Upper lobe of right lung (tissue), 1 donor: ENCODE results near the gene UBASH3B. TPM values are rescaled to one million over a fixed set of nuclear protein-coding genes. Genes with fewer than 3 reads are reported as not detected.
"Not testable (repeated sequence)": the region's sequence is repeated elsewhere in the genome, so short reads cannot be mapped to it uniquely, and the experiment has no call there.

Experiments used
- ATAC-seq: fragments of 200-7000 bp; cut with Tn5 transposase; one replicate; pipeline ENCODE4 v1.9.1; 2020; ENCODE audit warnings: mild to moderate bottlenecking, moderate library complexity
- DNase-seq: peaks from one replicate; pipeline ENCODE4 v3.0.0-alpha.2; 2020
- H3K27ac ChIP-seq: fragments of 200-600 bp; one replicate; pipeline ENCODE4 v1.8.0; 2022
- H3K27me3 ChIP-seq: fragments of 200-600 bp; one replicate; pipeline ENCODE4 v1.8.0; 2022; ENCODE audit warnings: mild to moderate bottlenecking
- H3K36me3 ChIP-seq: fragments of 200-600 bp; one replicate; pipeline ENCODE4 v1.8.0; 2022
- H3K4me1 ChIP-seq: fragments of 200-600 bp; one replicate; pipeline ENCODE4 v1.8.0; 2022
- H3K4me3 ChIP-seq: fragments of 200-600 bp; one replicate; pipeline ENCODE4 v1.8.0; 2022; ENCODE audit warnings: mild to moderate bottlenecking
- H3K9me3 ChIP-seq: fragments of 200-600 bp; one replicate; pipeline ENCODE4 v1.8.0; 2022
- intact Hi-C: fragments of 100-400 bp; cut with DNase I; formaldehyde crosslinking; loops from one replicate; pipeline ENCODE4 v1.11.0; 2022
- long read RNA-seq: library from polyadenylated mRNA; unstranded; transcript quantifications from one replicate; pipeline ENCODE4 v2.0.0, GENCODE V29; 2021
- total RNA-seq: library from RNA; stranded (reverse); fragmentation: NEBNext Ultra II Directional; extraction: Animal tissue kit (Norgen Biotek cat#: 25700); gene quantifications from one replicate; pipeline ENCODE4 v1.2.1, GENCODE V29; 2021
- TF ChIP-seq, protein P1 (sequence below): fragments of 200-600 bp; IDR thresholded peaks from one replicate; pipeline ENCODE4 v1.8.0; 2022; ENCODE audit warnings: antibody characterized with exemption
- donor health status: DM: no; HTN: yes; CAD: no; lungs with severe emphysema.

The UBASH3B gene, protein sequence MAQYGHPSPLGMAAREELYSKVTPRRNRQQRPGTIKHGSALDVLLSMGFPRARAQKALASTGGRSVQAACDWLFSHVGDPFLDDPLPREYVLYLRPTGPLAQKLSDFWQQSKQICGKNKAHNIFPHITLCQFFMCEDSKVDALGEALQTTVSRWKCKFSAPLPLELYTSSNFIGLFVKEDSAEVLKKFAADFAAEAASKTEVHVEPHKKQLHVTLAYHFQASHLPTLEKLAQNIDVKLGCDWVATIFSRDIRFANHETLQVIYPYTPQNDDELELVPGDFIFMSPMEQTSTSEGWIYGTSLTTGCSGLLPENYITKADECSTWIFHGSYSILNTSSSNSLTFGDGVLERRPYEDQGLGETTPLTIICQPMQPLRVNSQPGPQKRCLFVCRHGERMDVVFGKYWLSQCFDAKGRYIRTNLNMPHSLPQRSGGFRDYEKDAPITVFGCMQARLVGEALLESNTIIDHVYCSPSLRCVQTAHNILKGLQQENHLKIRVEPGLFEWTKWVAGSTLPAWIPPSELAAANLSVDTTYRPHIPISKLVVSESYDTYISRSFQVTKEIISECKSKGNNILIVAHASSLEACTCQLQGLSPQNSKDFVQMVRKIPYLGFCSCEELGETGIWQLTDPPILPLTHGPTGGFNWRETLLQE
- 42.2 TPM for total RNA-seq
- long read RNA-seq, full-length matches to known transcripts, result 4 of 49 reads
- long read RNA-seq, partial matches to known transcripts, result 36 of 49 reads
- long read RNA-seq, other reads (novel, unspliced or antisense), result 9 of 49 reads

DNA sequence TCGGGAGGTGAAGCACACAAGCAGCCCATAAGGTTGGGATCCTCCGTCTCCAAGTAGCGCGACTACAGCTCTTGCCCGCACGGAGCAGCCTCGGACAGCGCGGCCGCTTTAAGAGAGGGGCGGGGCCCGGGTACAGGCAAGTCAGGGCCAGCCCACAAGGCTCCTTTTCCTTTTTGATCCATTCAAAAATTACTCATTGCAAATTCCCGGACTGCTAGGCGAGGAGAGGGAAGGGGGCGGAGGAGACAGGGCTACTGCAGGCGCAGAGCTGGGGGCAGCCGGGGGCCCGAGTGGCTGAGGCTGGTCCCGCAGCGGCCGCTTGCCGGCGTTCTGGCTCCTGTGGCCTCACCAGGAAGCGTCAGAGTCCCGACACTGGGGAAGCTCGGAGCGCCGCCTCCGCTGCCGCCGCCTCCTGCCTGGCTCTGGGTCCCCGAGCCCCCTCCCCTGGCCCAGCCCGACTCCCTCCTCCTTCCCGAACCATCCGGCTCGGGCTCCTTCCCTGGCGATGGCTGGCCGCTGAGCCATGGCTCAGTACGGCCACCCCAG lies at the start of gene UBASH3B:
Gene UBASH3B, plus strand, starts transcription at position 196 of the 546 bp plus-strand sequence. Its CDS starts 328 bp downstream, at position 524.
- Histone ChIP-seq H3K4me1 (peaks cover 16% of the 10 kb centered on the region), H3K4me3 (peak within 1 kb of the TSS; percentile 91), H3K9me3 (no peaks in the 10 kb centered on the region), H3K27me3 (peaks cover 6% of the 10 kb centered on the region), H3K36me3 (no peaks in the 10 kb centered on the region), H3K27ac (peak within 1 kb of the TSS; percentile 85)
- ATAC-seq (peak; percentile 85), DNase-seq (peak; percentile 89)
- intact Hi-C loops, result no loop called here
- TF ChIP-seq, protein P1, sequence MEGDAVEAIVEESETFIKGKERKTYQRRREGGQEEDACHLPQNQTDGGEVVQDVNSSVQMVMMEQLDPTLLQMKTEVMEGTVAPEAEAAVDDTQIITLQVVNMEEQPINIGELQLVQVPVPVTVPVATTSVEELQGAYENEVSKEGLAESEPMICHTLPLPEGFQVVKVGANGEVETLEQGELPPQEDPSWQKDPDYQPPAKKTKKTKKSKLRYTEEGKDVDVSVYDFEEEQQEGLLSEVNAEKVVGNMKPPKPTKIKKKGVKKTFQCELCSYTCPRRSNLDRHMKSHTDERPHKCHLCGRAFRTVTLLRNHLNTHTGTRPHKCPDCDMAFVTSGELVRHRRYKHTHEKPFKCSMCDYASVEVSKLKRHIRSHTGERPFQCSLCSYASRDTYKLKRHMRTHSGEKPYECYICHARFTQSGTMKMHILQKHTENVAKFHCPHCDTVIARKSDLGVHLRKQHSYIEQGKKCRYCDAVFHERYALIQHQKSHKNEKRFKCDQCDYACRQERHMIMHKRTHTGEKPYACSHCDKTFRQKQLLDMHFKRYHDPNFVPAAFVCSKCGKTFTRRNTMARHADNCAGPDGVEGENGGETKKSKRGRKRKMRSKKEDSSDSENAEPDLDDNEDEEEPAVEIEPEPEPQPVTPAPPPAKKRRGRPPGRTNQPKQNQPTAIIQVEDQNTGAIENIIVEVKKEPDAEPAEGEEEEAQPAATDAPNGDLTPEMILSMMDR, result peak; percentile 14

DNA sequence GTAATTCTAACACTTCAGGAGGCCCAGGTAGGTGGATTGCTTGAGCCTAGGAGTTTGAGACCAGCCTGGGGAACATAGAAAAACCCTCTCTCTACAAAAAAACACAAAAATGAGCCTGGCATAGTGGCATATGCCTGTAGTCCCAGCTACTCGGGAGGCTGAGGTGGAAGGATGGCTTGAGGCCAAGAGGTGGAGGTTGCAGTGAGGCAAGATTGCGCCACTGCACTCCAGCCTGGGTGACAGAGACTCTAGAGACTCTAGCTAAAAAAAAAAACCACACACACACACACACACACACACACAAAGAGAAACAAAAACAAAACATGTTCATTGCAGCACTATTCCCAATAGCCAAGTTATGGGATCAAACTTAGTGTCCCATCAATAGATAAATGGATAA lies 48.4 kb upstream of the UBASH3B start:
- H3K27me3 ChIP-seq, ATAC-seq, H3K4me3 ChIP-seq, H3K36me3 ChIP-seq, H3K9me3 ChIP-seq, H3K27ac ChIP-seq, H3K4me1 ChIP-seq, intact Hi-C loops, DNase-seq: not testable (repeated sequence)

DNA sequence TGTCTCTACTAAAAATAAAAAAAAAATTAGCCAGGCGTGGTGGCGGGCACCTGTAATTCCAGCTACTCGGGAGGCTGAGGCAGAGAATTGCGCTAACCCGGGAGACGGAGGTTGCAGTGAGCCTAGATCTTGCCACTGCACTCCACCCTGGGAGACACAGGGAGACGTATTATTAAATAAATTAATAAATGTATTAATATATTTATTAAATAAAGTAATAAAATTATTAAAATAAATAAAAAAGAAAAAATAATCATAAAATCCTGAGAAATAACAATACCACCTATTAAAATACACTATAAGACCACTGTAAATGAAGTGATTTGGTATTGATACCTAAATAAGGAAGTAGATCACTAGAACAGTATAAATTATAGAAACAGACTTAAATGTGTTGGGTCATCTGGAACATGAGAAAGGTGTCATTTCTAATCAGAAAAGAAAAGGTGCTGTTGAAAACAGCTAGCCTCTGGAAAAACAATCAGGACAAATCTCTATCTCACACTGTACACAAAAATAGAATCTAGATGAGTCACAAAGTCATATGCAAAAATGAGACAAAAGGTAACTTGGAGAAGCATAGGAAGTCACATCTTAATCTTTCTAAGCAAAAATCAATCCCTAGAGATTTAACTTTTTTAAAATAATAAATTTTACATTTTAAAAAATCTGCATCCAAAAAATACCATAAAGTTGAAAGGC lies 43.2 kb upstream of the UBASH3B start:
- no peak overlapping the region for H3K27ac ChIP-seq
- intact Hi-C loops, result no loop called here
- no peak overlapping the region for H3K4me3 ChIP-seq
- H3K36me3 ChIP-seq, result no peaks in the 10 kb centered on the region
- TF ChIP-seq, protein P1, result no peak
- DNase-seq, result no peak
- no peak for ATAC-seq
- no peaks in the 10 kb centered on the region for H3K27me3 ChIP-seq
- H3K9me3 ChIP-seq, result no peaks in the 10 kb centered on the region
- no peaks in the 10 kb centered on the region for H3K4me1 ChIP-seq

DNA sequence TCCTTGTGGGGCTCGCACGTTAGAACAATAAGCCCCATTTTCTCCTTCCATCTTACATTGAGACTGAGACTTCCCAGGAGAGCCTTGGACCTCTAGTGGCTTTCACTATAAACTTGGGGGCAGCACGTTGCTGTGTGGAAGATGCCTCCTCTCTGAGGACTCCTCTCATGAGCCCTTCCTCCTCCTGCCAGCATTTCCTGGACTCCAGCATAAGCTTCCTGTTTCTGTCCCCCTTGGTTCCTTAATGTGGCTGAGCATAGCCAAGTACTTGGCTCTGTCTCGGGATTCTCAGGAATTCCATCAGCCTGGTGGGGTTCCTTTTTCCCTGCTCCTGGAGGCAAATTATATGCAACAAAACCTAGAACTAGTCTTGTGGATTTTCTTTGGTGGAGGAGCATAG lies 38.8 kb upstream of the UBASH3B start:
- Histone ChIP-seq H3K27me3 (no peaks in the 10 kb centered on the region), H3K36me3 (no peaks in the 10 kb centered on the region), H3K4me3 (no peak overlapping the region), H3K9me3 (no peaks in the 10 kb centered on the region), H3K4me1 (no peaks in the 10 kb centered on the region), H3K27ac (no peak overlapping the region)
- DNase-seq (no peak), ATAC-seq (peak; percentile 62)
- intact Hi-C loops, result no loop called here
- TF ChIP-seq, protein P1, result no peak

DNA sequence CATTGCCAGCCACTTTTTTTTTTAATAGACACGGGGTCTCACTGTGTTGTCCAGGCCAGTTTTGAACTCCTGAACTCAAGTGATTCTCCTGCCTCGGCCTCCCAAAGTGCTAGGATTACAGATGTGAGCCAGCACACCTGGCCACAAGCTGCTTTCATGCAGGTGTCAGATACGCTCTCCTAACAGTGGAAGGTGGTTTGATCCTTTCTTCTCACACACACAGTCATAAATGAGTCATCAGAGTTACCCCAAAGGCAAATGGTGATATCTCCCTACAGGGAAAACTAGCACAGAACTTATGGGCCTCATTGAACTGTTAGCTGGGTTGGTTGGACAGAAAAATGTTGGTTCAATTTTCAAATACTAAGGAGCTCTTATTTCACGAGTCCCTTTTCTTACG lies 38.2 kb upstream of the UBASH3B start:
- ATAC-seq, result no peak
- H3K36me3 ChIP-seq, result no peaks in the 10 kb centered on the region
- no peak overlapping the region for H3K4me3 ChIP-seq
- DNase-seq, result no peak
- H3K4me1 ChIP-seq, result no peaks in the 10 kb centered on the region
- TF ChIP-seq, protein P1, result no peak
- intact Hi-C loops, result no loop called here
- H3K9me3 ChIP-seq, result no peaks in the 10 kb centered on the region
- no peaks in the 10 kb centered on the region for H3K27me3 ChIP-seq
- H3K27ac ChIP-seq, result no peak overlapping the region
